Lower leg skin (tissue), 4 donors: ENCODE measurements around the gene IPO9. TPM values are rescaled to one million over a fixed set of nuclear protein-coding genes. Genes with fewer than 3 reads are reported as not detected.
"Not testable (repeated sequence)": the region's sequence is repeated elsewhere in the genome, so short reads cannot be mapped to it uniquely, and the experiment has no call there.

Experiments used
- DNase-seq, 2 donors: peaks; one replicate each; pipeline ENCODE4 v3.0.0-alpha.2; 2019; ENCODE audit warnings: low spot score in 2 of 2
- H3K4me3 ChIP-seq: fragments of 200-600 bp; sonication (generic); 2 replicates; pipeline ENCODE4 v1.5.1; 2017; ENCODE audit warnings: mild to moderate bottlenecking, low read depth; ENCODE audit not compliant: poor library complexity, severe bottlenecking
- CTCF ChIP-seq, 3 donors: fragments of 450-650 bp; IDR thresholded peaks; one replicate each; pipeline ENCODE4 v1.5.1; 2016; ENCODE audit warnings: antibody characterized with exemption in 3 of 3, mild to moderate bottlenecking in 3 of 3, moderate library complexity in 2 of 3
- POLR2A ChIP-seq, 2 donors: fragments of 450-650 bp; IDR thresholded peaks; one replicate each; pipeline ENCODE4 v1.6.1; 2016 to 2017; ENCODE audit warnings: antibody characterized with exemption in 2 of 2, mild to moderate bottlenecking in 1 of 2, moderate library complexity in 1 of 2
- WGBS, 2 donors: methylation state at CpG; one replicate each; pipeline ENCODE4 v1.1.5; 2018; 5-methylcytosine and 5-hydroxymethylcytosine counted together
- intact Hi-C: fragments of 100-400 bp; cut with DNase I; formaldehyde crosslinking; loops from one replicate; pipeline ENCODE4 v1.15.0; 2023; ENCODE audit warnings: low total_unique reads
- total RNA-seq, 4 donors: library from RNA; depleted of rRNA; stranded (reverse); fragments of >200 nt; gene quantifications; one replicate each; pipeline ENCODE4 v1.1.0, GENCODE V29; 2016

Gene IPO9
- total RNA-seq, 4 donors from 2014 or later: 12.1 to 16.3 (median 15.4) TPM

GRCh38 chr1:201834621-201835020 is 5.7 kb downstream of the IPO9 start:
- WGBS, 2 donors: 97 to 98% methylated on average over 5 of the region's 5 CpGs
- TF ChIP-seq CTCF (IDR thresholded peaks at IDR 0.05) (no peak), POLR2A (IDR thresholded peaks at IDR 0.05) (no peak)
- intact Hi-C loops: no loop called here
- no peak for DNase-seq
- no peak overlapping the region for H3K4me3 ChIP-seq

GRCh38 chr1:201838381-201838780 is 9.4 kb downstream of the IPO9 start:
- 78 to 82% methylated on average over 2 of the region's 2 CpGs for WGBS, 2 donors
- no peak overlapping the region for H3K4me3 ChIP-seq
- intact Hi-C loops: no loop called here
- no peak for DNase-seq
- TF ChIP-seq POLR2A (IDR thresholded peaks at IDR 0.05): no peak
- no peak for TF ChIP-seq CTCF (IDR thresholded peaks at IDR 0.05)

DNA sequence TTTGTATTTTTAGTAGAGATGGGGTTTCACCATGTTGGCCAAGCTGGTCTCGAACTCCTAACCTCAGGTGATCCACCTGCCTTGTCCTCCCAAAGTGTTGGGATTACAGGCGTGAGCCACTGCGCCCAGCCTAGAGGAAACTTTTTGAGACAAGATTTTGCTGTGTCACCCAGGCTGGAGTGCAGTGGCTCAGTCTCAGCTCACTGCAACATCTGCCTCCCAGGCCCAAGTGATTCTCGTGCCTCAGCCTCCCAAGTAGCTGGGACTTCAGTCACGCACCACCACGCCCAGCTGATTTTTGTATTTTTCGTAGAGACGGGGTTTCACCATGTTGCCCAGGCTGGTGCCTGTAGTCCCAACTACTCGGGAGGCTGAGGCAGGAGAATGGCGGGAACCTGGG is 10.1 kb downstream of the IPO9 start:
- H3K4me3 ChIP-seq: not testable (repeated sequence)
- WGBS, 2 donors: 95 to 98% methylated on average over 10 of the region's 10 CpGs

GRCh38 chr1:201840055-201840454 is 11.1 kb downstream of the IPO9 start:
- no peak for DNase-seq
- intact Hi-C loops: no loop called here
- no peak overlapping the region for H3K4me3 ChIP-seq
- TF ChIP-seq POLR2A (IDR thresholded peaks at IDR 0.05): no peak
- TF ChIP-seq CTCF (IDR thresholded peaks at IDR 0.05): no peak
- 97 to 99% methylated on average over 4 of the region's 4 CpGs for WGBS, 2 donors

More for the DNA sequence above, 10.1 kb downstream of the IPO9 start:
- DNase-seq, intact Hi-C loops: not testable (repeated sequence)

DNA sequence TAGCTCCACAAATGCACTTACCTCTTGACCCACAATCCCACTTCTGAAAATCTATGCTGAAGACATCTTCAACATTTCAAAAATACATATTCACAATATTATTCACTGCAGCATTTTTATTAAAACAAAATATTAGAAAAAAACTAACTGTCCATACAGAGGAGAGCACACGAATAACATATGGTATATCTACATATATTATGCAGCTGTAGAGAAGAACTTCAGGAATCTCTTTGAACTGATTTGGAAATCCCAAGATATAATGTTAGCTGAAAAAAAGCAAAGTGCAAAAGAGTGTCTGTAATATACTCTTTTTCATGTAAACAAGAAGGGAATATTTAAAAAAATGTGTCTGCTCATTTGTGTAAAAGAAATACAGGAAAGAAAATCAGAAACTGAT is 11.5 kb downstream of the IPO9 start:
- no peak overlapping the region for H3K4me3 ChIP-seq
- intact Hi-C loops: no loop called here
- TF ChIP-seq CTCF (IDR thresholded peaks at IDR 0.05) (no peak), POLR2A (IDR thresholded peaks at IDR 0.05) (no peak)
- 85 to 95% methylated on average over 1 of the region's 1 CpG for WGBS, 2 donors
- DNase-seq: no peak

- TF ChIP-seq CTCF (IDR thresholded peaks at IDR 0.05): no peak
- TF ChIP-seq POLR2A (IDR thresholded peaks at IDR 0.05): no peak
- 79 to 90% methylated on average over 2 of the region's 2 CpGs for WGBS, 2 donors
- intact Hi-C loops: no loop called here
- H3K4me3 ChIP-seq: no peak overlapping the region
- no peak for DNase-seq
These were observed 12.4 kb downstream of the IPO9 start for GRCh38 chr1:201841265-201841912.
